HG02642 (cell line): ENCODE results near the gene ATXN7.
A peak's percentile ranks its signal among the peaks of the same experiment; 100 is the strongest.

ENCODE experiments used
- ATAC-seq: cut with Tn5 transposase; IDR thresholded peaks from one replicate; pipeline ENCODE4 v1.9.1; 2021; ENCODE audit warnings: mild to moderate bottlenecking; ENCODE audit not compliant: unreplicated experiment, poor library complexity

The ATXN7 gene

GRCh38 chr3:63955036-63955650 is 91.5 kb downstream of the ATXN7 start:
- no peak for ATAC-seq

- ATAC-seq, result no peak
These were observed 92.3 kb downstream of the ATXN7 start for GRCh38 chr3:63955830-63956545.

DNA sequence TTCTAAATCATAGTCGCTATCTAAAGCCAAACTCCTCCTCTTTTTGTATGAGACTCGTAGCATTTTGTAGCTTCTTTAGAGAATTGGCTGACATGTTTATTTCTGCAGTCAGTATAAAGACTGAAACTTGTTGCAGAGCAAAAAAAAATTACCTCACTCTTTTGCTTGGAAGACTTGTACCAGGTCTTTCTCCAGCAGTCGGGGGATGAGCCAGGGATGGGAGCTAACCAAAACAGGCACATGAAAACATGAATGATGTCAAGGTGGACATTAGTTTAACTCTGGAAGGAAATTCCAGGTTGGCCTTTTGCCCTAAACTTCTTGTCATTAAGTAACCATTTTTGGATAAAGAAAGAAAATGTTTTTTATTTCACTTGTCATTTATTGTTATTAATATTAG is 95.5 kb downstream of the ATXN7 start:
- ATAC-seq, result no peak

GRCh38 chr3:63960048-63960711 is 96.5 kb downstream of the ATXN7 start:
- no peak for ATAC-seq

- ATAC-seq, result peak; percentile 74
These were observed 98.2 kb downstream of the ATXN7 start for GRCh38 chr3:63961891-63962290.

DNA sequence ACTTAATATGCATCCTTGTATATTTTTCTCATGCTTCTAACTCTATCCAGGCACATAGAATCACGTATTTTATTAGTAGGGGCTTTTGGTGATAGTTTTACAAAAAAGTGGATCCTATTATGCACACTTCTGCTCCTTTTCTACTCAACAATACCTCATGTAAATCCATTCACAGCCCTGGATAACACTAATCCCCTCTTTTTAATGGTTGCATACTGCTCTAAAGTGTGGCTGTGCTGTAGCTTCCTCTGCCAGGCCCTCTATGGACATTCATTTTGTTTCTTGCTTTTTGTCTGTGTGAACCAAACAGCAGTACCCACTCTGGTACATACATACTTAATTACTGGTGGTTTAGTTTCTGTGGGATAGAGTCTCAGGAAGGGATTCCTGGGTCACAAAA is 99.8 kb downstream of the ATXN7 start:
- ATAC-seq, result no peak

GRCh38 chr3:63964681-63965485 is 101.2 kb downstream of the ATXN7 start:
- ATAC-seq, result no peak

- ATAC-seq, result no peak
These were observed 102.3 kb downstream of the ATXN7 start for GRCh38 chr3:63966007-63966406.

- ATAC-seq, result no peak
These were observed 103.2 kb downstream of the ATXN7 start for GRCh38 chr3:63966871-63967270.

GRCh38 chr3:63967675-63968611 is 104.3 kb downstream of the ATXN7 start:
- peak; percentile 50 for ATAC-seq

DNA sequence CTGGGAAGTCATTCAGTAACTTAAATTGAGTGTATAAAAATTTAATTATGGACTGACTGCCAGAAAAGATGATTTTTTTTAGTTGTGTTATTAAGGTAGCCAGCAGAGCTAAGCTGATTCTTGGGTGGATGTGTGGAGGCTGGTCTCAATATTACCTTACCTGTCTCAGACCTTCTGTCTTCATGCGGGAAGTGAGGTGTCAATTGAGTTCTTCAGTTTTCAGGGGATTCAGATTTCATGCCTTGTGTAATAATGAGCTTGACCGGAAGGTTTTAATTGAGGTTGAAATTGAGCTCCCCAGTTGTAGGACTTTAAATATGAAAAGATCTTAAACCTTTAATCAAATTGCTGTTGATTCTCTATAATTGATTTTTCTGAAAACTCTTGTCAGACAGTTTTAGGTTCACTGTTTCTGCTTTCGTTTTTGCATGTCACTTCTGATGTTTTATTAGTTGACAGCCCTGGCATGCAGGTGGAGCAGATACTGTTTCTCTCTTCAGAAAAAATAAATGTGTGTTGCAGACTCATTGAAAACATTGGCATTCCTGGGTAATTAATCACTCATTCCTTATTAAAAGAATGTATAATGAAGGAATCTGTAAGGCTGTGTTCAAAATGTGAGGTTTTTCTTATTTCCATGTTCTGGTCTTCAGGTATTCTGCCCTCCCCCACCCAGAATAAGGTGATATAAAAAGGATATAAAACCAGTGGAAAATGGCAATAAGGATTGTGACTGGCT is 105.1 kb downstream of the ATXN7 start:
- peak; percentile 27 for ATAC-seq

DNA sequence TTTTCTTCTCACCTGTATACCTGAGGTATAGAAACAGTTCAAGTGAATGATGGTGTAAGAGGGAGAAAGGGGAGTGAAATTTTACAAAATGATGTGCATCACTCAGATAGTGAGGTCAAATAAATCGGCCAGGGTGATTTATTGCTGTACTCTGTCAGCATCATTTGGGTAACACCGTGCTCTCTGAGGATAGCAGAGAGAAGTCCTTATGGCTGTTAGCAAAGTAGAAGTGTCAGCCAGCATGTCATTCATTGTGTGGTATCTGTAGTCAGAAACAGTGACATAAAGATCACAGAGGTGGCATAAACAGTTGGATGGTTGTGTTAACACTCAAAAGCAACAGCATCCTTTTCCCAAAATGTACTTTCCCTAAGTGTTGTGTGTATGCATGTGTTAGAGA is 106.2 kb downstream of the ATXN7 start:
- ATAC-seq, result no peak

DNA sequence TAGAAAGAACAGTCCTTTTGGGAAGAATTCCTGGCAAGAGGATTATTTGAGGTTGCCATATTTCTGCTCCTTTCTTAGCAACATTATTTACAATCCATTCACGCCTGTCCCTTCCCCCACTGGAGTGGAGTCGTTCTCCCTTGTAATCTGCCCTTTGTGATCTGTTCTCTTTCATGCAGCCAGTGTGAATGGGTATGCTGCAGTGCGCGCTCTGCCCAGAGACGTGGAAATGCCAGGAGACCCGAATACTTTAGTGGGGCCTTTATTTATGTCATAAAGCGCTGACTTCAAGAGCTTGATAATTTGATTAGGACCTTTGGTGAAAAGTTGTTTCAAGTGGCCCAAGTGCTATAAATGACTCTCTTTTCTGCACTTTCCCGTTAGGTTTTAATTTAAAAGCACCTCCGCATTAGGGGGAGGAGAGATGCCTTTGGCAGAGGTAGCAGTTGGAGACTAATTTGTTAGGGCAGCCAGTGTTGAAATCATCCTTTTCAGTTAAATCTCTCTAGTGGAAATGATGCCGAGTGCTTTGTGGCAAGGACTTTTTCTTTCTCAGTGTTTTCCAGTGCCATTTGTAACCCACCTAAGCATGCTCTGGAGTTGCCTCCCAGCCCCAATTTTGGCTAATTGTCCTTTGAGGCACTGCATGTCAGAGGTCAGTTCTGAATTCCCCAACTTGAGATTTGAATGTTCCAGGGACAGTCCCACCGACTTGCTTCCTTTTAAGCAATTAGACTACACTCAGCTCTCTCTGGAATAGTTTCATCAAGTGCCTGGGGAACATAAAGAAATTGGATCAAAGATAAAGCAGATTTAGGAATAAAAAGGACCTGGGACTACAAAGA is 107.2 kb downstream of the ATXN7 start:
- no peak for ATAC-seq

GRCh38 chr3:63972196-63972595 is 108.5 kb downstream of the ATXN7 start:
- ATAC-seq, result no peak

DNA sequence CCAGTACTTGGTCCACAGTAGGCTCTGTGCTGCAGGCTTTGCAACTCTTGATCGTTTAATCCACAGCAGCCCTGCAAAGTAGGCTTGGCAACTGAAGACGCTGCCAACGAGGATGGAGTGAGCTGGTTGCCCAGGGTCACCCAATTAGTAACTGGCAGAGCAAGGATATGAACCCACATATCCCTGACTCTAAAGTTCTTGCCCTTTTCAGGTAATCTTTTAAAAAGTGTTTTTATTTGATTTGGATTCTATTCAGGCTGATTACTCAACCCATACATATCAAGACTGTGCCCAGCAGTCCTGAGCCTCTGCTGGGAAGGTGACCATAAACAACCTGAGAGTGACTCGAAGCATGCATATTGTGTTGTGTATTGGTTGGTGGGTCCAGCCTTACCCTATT is 109.3 kb downstream of the ATXN7 start:
- ATAC-seq, result no peak

DNA sequence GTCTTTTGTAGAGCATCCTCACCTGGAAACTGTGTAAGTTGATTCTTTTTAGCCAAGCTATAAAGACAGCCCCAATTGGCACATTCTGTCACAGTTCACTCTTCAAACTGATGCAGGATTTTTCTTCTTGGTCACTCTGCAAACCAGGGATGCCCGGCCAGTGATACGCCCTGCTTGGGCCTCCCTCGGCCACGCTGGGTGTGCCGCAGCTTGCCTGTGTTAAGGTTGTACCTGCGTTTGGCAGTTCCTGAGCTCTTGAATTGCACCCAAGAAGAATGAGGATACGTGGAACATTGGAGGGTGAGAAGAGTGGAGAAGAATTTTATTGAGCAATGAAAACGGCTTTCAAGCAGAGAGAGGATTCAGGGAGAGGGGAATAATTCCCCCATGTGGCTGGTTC is 109.7 kb downstream of the ATXN7 start:
- no peak for ATAC-seq

DNA sequence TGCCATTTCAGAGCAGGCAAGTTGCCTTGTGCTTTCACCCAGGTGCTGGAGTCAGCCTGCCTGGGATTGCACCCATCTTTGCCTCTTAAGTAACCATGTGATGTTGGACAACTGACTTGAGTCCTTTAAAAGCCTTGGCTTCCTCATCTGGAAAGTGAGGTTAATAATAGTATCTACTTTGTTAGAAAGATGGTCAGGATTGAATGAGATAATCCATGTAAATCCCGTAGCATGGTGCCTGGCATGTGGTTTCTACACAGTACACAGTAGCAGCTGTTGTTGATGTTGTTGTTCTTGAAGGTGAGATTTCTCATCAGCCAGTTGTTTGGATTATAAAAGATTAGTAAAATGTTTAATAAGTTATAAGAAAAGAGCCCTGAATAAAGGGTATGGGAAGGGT is 110.8 kb downstream of the ATXN7 start:
- no peak for ATAC-seq

GRCh38 chr3:63975723-63976122 is 112.1 kb downstream of the ATXN7 start:
- ATAC-seq, result no peak
